Right lobe of liver (tissue), 4 donors: ENCODE data around the gene ACER3.

Source experiments
- POLR2A ChIP-seq: fragments of 450-650 bp; IDR thresholded peaks from one replicate; pipeline ENCODE4 v1.6.1; 2017; ENCODE audit warnings: antibody characterized with exemption, mild to moderate bottlenecking
- TF ChIP-seq, protein P1 (sequence below), 4 donors: fragments of 200-600 bp in 3 of 4; fragments of 450-650 bp in 1 of 4; IDR thresholded peaks; one replicate each; pipeline versions ENCODE4 v1.5.1 to v1.8.0; 2016 to 2022; ENCODE audit warnings: antibody characterized with exemption in 4 of 4, mild to moderate bottlenecking in 2 of 4
- donor health status: DM: no; HTN: no; CAD: no.
- donor health status: DM: no; HTN: no; CAD: no.
- donor health status: DM: no; HTN: yes; CAD: no.

GRCh38 chr11:76850815-76851214, 9.9 kb upstream of the ACER3 start:
- TF ChIP-seq, protein P1, sequence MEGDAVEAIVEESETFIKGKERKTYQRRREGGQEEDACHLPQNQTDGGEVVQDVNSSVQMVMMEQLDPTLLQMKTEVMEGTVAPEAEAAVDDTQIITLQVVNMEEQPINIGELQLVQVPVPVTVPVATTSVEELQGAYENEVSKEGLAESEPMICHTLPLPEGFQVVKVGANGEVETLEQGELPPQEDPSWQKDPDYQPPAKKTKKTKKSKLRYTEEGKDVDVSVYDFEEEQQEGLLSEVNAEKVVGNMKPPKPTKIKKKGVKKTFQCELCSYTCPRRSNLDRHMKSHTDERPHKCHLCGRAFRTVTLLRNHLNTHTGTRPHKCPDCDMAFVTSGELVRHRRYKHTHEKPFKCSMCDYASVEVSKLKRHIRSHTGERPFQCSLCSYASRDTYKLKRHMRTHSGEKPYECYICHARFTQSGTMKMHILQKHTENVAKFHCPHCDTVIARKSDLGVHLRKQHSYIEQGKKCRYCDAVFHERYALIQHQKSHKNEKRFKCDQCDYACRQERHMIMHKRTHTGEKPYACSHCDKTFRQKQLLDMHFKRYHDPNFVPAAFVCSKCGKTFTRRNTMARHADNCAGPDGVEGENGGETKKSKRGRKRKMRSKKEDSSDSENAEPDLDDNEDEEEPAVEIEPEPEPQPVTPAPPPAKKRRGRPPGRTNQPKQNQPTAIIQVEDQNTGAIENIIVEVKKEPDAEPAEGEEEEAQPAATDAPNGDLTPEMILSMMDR (IDR thresholded peaks at IDR 0.05): no peak
- no peak for TF ChIP-seq POLR2A
